HK-2 (cell line): ENCODE measurements around the gene LRRC56.
"Not testable (repeated sequence)": the region's sequence is repeated elsewhere in the genome, so short reads cannot be mapped to it uniquely, and the experiment has no call there.

Experiments
- DNase-seq: peaks from one replicate; pipeline ENCODE4 v3.0.0-alpha.2; 2018; ENCODE audit not compliant: unreplicated experiment

LRRC56 gene

GRCh38 chr11:559020-559620 is 21.8 kb downstream of the LRRC56 start:
- no peak for DNase-seq

- DNase-seq = peak; percentile 60
Measured at GRCh38 chr11:559712-560304, 22.5 kb downstream of the LRRC56 start.

- peak; percentile 91 for DNase-seq
Measured at GRCh38 chr11:560305-561147, 23.2 kb downstream of the LRRC56 start, which contains the start of the genes LMNTD2 and RASSF7. TSS of gene LMNTD2 (minus strand) at chr11:560738. CDS start at chr11:560716, 22 bp downstream. TSS of gene RASSF7 (plus strand) at chr11:560970. CDS start at chr11:561769, 799 bp downstream.

GRCh38 chr11:561148-562003 is 24.0 kb downstream of the LRRC56 start:
- DNase-seq = peak; percentile 87

DNA sequence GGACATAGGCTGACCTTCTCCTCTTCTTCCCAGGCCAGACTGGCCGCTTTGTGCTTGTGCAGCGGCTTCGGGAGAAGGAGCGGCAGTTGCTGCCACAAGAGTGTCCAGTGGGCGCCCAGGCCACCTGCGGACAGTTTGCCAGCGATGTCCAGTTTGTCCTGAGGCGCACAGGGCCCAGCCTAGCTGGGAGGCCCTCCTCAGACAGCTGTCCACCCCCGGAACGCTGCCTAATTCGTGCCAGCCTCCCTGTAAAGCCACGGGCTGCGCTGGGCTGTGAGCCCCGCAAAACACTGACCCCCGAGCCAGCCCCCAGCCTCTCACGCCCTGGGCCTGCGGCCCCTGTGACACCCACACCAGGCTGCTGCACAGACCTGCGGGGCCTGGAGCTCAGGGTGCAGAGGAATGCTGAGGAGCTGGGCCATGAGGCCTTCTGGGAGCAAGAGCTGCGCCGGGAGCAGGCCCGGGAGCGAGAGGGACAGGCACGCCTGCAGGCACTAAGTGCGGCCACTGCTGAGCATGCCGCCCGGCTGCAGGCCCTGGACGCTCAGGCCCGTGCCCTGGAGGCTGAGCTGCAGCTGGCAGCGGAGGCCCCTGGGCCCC is 24.8 kb downstream of the LRRC56 start:
- no peak for DNase-seq

GRCh38 chr11:563066-563811 is 25.9 kb downstream of the LRRC56 start:
- no peak for DNase-seq

- DNase-seq = no peak
Measured at GRCh38 chr11:563812-564578, 26.7 kb downstream of the LRRC56 start.

- DNase-seq = no peak
Measured at GRCh38 chr11:565921-566509, 28.7 kb downstream of the LRRC56 start.

DNA sequence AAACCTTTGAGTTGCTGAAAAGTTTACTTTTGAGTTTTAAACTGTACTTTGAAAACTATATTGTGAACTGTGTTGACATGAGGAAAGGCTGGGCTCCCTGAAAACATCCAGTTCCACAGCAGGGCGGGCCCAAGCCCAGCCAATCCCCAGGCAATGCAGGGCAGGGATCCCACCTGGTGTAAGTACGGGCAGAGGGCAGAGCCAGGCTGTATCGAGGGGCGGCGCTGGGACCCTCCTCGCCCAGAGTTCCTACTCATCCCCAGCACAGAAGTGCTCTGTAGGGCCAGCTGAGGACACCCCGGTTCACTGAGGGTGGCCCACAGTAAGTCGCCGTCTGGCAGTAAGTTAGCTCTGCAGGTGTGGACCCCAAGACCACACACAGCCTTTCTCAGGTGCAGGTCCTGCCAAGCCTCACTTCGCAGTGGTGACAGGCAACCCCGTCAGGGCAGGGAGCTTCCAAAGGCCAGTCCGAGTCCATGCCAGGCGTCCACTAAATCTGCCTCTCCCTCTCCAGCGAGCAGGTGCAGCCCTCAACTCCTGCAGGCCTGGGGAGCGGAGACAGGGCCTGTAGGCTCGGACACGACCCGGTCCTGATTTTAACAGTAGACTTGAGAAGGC is 29.8 kb downstream of the LRRC56 start:
- no peak for DNase-seq

DNA sequence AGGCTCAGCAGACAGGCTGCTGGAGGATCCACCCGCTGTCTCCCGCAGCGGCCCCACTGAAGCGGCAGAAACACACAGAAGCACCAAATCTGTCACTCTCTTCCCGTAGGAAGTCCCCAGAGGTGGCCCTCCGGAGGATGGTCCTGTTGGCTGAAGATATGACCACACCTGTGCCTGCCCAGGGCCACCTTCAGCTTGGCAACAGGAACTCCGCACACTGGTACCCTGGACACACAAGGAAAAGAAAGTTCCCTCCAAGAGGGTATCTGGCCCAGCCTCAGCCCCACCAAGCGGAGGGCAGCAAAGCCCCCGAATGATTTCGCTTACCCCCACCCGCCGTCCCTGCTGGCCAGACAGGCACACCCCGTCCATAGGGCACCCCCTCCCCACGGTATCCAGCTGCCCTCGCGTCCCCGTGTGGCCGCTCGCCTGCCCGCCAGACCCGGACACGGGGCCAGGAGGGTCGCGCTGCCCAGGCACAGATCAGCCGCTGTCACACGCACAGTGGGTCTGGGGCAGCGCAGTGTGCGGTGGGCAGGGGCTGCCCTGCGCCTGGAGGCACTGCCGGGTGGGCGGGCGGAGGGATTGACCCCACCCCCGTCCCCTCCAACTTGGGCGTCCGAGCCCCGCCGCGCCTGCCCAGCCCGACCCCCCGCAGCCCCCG is 30.4 kb downstream of the LRRC56 start:
- DNase-seq = no peak

GRCh38 chr11:568306-569157 is 31.2 kb downstream of the LRRC56 start:
- DNase-seq = peak; percentile 91

GRCh38 chr11:569158-569885 is 32.0 kb downstream of the LRRC56 start:
- DNase-seq = no peak

DNA sequence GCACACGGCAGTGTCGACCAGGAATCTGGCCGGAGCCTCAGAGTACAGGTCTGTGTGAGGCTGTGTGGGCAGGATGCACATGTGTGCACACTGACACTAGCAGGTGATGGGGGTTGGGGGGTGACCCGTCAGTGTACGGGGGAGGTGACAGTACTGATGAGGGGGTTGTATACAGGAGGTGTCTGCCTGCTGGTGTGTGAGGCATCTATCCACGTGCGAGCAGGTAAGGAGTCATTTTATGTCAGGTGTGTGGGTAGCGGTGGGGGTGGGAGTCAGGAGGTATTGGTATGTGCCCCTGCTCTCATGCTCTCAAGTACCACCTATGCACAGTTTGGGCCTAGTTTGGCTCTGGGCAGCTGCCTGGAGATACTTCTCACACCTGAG is 34.5 kb downstream of the LRRC56 start:
- DNase-seq = no peak

DNA sequence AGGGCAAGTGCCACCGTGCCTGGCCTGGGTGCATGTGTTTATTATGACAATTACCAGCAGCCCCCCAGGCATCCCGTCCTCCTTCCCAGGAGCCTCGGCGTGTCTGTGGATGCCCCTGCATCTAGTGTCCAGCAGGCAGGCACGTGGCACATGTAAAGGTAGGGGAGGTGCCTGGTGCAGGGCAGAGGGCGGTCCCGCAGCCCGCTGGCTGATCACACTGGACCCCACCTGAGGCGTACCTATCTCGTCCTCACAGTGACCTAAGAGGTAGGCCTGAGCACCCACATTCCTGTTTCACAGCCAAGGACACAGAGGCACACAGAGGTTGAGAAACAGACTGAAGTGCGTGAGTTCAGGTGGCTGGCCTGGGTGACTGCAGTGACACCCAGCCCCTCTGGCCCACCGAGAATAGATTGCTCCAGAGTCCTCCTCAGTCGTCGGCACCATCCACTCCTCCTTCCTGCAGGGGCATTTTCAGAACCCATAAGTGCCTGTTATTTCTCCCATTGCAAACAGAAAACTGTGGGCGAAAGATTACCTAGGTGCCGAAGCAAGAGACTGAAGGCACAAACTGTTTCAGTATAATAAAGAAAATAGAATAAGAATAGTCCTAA is 35.9 kb downstream of the LRRC56 start:
- no peak for DNase-seq

DNA sequence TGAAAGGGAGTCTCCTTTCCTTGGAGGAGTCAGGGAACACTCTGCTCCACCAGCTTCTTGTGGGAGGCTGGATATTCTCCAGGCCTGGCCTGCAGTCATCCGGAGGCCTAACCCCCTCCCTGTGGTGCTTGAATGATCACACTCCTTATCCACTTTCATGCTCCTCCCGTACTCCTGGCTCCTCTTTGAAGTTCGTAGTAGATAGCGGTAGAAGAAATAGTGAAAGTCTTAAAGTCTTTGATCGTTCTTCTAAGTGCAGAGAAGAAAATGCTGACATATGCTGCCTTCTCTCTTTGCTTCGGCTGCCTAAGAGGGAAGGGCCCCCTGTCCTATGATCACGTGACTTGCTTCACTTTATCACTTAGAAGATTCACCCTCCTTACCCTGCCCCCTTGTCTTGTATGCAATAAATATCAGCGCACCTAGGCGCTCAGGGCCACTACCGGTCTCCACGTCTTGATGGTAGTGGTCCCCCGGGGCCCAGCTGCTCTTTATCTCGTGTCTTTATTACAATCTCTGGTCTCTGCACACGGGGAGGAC is 36.8 kb downstream of the LRRC56 start:
- not testable (repeated sequence) for DNase-seq

- DNase-seq = no peak
Measured at GRCh38 chr11:574632-575312, 37.4 kb downstream of the LRRC56 start.
